Retinal pigment epithelial cell (primary cell): ENCODE data around the gene VAV2.

Experiments used
- DNase-seq: peaks from one replicate; pipeline ENCODE4 v3.0.0-alpha.2; 2010; ENCODE audit warnings: low read depth
- H3K4me3 ChIP-seq: 2 replicates; pipeline ENCODE4 v1.5.1; 2011; ENCODE audit warnings: mild to moderate bottlenecking, low read length, control low read depth, moderate library complexity
- TF ChIP-seq, protein P1 (sequence below): conservative IDR thresholded peaks from 2 replicates; pipeline ENCODE4 v1.5.1; 2011; ENCODE audit warnings: low read depth, low read length, control low read depth, inconsistent platforms

Gene VAV2

GRCh38 chr9:133978899-133979272 is 13.2 kb downstream of the VAV2 start:
- no peak overlapping the region for H3K4me3 ChIP-seq
- DNase-seq, result no peak
- TF ChIP-seq, protein P1, sequence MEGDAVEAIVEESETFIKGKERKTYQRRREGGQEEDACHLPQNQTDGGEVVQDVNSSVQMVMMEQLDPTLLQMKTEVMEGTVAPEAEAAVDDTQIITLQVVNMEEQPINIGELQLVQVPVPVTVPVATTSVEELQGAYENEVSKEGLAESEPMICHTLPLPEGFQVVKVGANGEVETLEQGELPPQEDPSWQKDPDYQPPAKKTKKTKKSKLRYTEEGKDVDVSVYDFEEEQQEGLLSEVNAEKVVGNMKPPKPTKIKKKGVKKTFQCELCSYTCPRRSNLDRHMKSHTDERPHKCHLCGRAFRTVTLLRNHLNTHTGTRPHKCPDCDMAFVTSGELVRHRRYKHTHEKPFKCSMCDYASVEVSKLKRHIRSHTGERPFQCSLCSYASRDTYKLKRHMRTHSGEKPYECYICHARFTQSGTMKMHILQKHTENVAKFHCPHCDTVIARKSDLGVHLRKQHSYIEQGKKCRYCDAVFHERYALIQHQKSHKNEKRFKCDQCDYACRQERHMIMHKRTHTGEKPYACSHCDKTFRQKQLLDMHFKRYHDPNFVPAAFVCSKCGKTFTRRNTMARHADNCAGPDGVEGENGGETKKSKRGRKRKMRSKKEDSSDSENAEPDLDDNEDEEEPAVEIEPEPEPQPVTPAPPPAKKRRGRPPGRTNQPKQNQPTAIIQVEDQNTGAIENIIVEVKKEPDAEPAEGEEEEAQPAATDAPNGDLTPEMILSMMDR, result no peak

DNA sequence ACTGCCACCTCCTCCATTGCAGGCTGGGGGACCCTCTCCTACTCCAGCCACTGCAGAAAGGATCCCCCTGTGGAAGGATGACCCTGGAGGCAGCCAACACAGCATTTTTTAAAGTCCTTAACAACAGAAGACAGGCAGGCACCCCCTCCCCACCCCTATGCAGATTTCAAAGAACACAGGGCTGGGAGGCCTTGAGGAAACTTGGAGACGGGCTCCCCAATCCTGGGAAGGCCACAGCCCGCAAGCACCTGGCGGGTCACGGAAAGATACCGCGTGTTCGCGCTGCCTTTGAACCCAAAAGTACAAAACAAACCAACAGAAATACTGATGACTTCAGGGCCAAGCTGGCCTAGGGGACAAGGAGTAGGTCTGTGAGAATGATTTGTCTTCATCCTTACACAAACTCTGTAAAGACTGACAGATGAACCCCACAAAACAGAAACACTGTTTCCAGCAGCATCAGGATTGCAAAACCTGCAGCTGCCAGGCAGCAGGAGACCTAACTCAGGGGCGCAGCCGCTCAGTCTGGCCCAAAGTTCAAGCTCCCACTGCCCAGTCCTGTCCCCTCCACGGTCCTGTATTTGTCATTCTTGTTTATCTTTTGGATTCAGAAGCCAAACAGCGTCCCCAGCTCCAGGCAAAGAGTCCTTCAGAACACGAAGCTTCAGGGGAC is 13.8 kb downstream of the VAV2 start:
- TF ChIP-seq, protein P1, result no peak
- H3K4me3 ChIP-seq, result no peak overlapping the region
- no peak for DNase-seq

DNA sequence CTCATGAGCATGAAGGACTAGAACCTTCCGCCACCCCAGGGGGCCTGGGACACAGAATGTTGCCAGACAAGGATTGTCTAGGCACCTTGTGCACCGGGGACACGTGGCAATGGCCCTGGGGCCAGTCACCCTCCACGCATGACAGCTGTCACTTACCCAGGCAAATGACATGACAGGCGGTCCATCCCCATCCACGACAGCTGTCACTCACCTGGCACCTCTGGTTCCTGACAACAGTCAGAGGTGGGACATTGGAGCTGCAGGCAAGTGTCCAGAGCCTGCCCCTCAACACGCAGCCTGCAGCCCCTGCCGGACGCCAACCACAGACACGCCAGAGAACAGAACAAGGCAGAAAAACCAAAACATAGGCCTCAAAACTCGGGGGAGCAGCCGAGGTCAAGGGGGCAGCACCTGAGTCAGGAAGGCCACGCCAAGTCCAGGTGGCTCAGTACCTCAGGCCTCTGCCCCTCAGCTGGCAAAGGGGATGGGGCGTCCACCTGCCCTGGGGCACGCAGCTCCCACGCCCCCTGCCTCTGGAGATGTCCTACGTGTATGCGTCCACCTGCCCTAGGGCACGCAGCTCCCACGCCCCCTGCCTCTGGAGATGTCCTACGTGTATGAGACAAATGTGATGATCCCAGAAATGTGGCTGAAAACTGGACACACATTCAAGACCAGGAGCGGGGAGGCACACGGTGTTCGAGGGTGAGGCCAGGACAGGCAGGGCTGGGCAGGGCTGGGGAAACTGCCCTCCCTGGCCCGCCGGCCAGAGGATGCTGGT is 14.5 kb downstream of the VAV2 start:
- H3K4me3 ChIP-seq, result no peak overlapping the region
- no peak for DNase-seq
- TF ChIP-seq, protein P1, result no peak

GRCh38 chr9:133976887-133977286 is 15.2 kb downstream of the VAV2 start:
- DNase-seq, result no peak
- TF ChIP-seq, protein P1, result no peak
- H3K4me3 ChIP-seq, result no peak overlapping the region

DNA sequence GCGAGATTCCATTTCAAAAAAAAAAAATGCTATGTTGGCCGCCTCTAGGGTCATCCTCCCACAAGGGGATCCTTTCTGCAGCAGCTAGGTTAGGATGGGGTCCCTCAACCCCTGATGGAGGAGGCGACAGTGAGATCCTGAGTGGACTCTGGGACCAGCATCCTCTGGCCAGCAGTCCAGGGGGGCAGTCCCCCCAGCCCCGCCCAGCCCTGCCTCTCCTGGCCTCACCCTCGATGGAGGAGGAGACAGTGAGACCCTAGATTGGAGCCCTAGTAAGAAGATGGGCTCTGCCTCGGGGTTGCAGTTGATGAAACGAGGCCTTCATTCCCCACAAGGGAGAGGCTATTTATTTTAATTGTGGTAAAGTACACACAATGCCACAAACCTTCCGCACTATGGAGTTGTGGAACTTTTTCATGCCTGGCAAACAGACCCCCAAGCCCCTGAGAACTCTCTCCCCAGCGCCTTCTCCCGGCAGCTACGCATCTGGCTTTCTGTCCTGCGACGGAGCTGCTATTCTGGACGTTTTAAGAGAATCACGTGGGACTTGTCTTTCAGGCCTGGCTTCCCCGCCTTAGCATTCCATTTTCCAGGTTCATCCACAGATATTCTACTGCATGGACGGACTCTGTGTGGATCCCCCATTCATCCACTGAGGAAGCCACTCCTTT is 15.8 kb downstream of the VAV2 start:
- no peak overlapping the region for H3K4me3 ChIP-seq
- DNase-seq, result no peak
- TF ChIP-seq, protein P1, result no peak

GRCh38 chr9:133975511-133975910 is 16.6 kb downstream of the VAV2 start:
- TF ChIP-seq, protein P1, result no peak
- no peak overlapping the region for H3K4me3 ChIP-seq
- no peak for DNase-seq
